Measurements from ENCODE around the gene OSR1. TPM values are rescaled to one million over a fixed set of nuclear protein-coding genes. Genes with fewer than 3 reads are reported as not detected.

The OSR1 gene
- total RNA-seq, 1 donor from 2014 or later, result 1.4 TPM

Small RNAs within 50 kb of the gene (microRNA-seq; reads per million reads assigned to microRNA genes)
- gene MIR4757, result not detected
